Neuronal stem cell (in vitro differentiated cells): ENCODE data around the gene GSAP.

Source experiments
- DNase-seq: peaks from one replicate; pipeline ENCODE4 v3.0.0-alpha.2; 2013; ENCODE audit warnings: low spot score
- H2AFZ ChIP-seq: one replicate; pipeline ENCODE4 v1.6.1; 2013; ENCODE audit warnings: mild to moderate bottlenecking, low read length, inconsistent platforms
- H2AK5ac ChIP-seq: 2 replicates; pipeline ENCODE4 v1.6.1; 2013; ENCODE audit warnings: low read depth, mild to moderate bottlenecking, inconsistent platforms, low read length, moderate library complexity, mixed read lengths
- H2BK120ac ChIP-seq: 2 replicates; pipeline ENCODE4 v1.6.1; 2013; ENCODE audit warnings: low read depth, mild to moderate bottlenecking, inconsistent platforms, low read length, moderate library complexity, mixed read lengths
- H2BK12ac ChIP-seq: one replicate; pipeline ENCODE4 v1.6.1; 2013; ENCODE audit warnings: low read length, inconsistent platforms
- H2BK15ac ChIP-seq: 2 replicates; pipeline ENCODE4 v1.6.1; 2013; ENCODE audit warnings: mild to moderate bottlenecking, low read length, inconsistent platforms, mixed read lengths
- H2BK5ac ChIP-seq: one replicate; pipeline ENCODE4 v1.6.1; 2013; ENCODE audit warnings: inconsistent platforms, mild to moderate bottlenecking, low read length, moderate library complexity
- H3K14ac ChIP-seq: one replicate; pipeline ENCODE4 v1.6.1; 2013; ENCODE audit warnings: low read length, inconsistent platforms
- H3K18ac ChIP-seq: 2 replicates; pipeline ENCODE4 v1.6.1; 2013; ENCODE audit warnings: low read length, inconsistent platforms
- H3K23ac ChIP-seq: 2 replicates; pipeline ENCODE4 v1.6.1; 2013; ENCODE audit warnings: low read depth, mild to moderate bottlenecking, mixed read lengths, low read length, inconsistent platforms; ENCODE audit not compliant: poor library complexity
- H3K27ac ChIP-seq: replicated peaks from 3 replicates; pipeline ENCODE4 v1.5.1; 2013; ENCODE audit warnings: low read length, inconsistent platforms
- H3K27me3 ChIP-seq, 3 experiments: 2 replicates each; pipeline ENCODE4 v1.6.1; 2013; ENCODE audit warnings: low read length in 3 of 3, mild to moderate bottlenecking in 2 of 3, inconsistent platforms in 1 of 3, low read depth in 1 of 3, mixed read lengths in 1 of 3, moderate library complexity in 1 of 3; ENCODE audit not compliant: control insufficient read depth in 3 of 3, insufficient read depth in 3 of 3
- H3K36me3 ChIP-seq, 2 donors: replicated peaks in 1 of 2; 2 replicates each; pipeline ENCODE4 v1.6.1; 2013; ENCODE audit warnings: low read length in 2 of 2; ENCODE audit not compliant: control insufficient read depth in 2 of 2, insufficient read depth in 2 of 2
- H3K4ac ChIP-seq: 2 replicates; pipeline ENCODE4 v1.6.1; 2013; ENCODE audit warnings: inconsistent platforms, mild to moderate bottlenecking, low read length, moderate library complexity
- H3K4me1 ChIP-seq, 2 donors: 1 replicate in 1 of 2; 2 replicates in 1 of 2; pipeline ENCODE4 v1.6.1; 2013; ENCODE audit warnings: low read length in 2 of 2, low read depth in 1 of 2; ENCODE audit not compliant: control insufficient read depth in 2 of 2, insufficient read depth in 1 of 2
- H3K4me2 ChIP-seq: one replicate; pipeline ENCODE4 v1.6.1; 2013; ENCODE audit warnings: mild to moderate bottlenecking, low read length, inconsistent platforms; ENCODE audit not compliant: insufficient read depth, poor library complexity, severe bottlenecking
- H3K4me3 ChIP-seq, 2 donors: 2 replicates each; pipeline ENCODE4 v1.5.1; 2013; ENCODE audit warnings: low read length in 2 of 2, mild to moderate bottlenecking in 2 of 2, inconsistent platforms in 1 of 2, moderate library complexity in 1 of 2
- H3K79me1 ChIP-seq: one replicate; pipeline ENCODE4 v1.6.1; 2013; ENCODE audit warnings: low read depth, mild to moderate bottlenecking, inconsistent platforms, low read length, moderate library complexity
- H3K9ac ChIP-seq: one replicate; pipeline ENCODE4 v1.6.1; 2013; ENCODE audit warnings: mild to moderate bottlenecking, low read depth, low read length, inconsistent platforms; ENCODE audit not compliant: poor library complexity
- H3K9me3 ChIP-seq, 2 donors: replicated peaks in 1 of 2; 2 replicates each; pipeline versions ENCODE3 to v1.6.1; 2013; ENCODE audit warnings: low read length in 2 of 2, mild to moderate bottlenecking in 2 of 2, inconsistent platforms in 1 of 2, low read depth in 1 of 2, mixed read lengths in 1 of 2, moderate library complexity in 1 of 2; ENCODE audit not compliant: control insufficient read depth in 2 of 2, insufficient read depth in 1 of 2
- H4K8ac ChIP-seq: one replicate; pipeline ENCODE4 v1.6.1; 2013; ENCODE audit warnings: low read depth, mild to moderate bottlenecking, inconsistent platforms, low read length, moderate library complexity
- H4K91ac ChIP-seq: one replicate; pipeline ENCODE4 v1.6.1; 2013; ENCODE audit warnings: low read length, low read depth, mild to moderate bottlenecking, inconsistent platforms; ENCODE audit not compliant: poor library complexity
- WGBS, 2 donors: extraction: QIAGEN DNeasy Blood & Tissue Kit; methylation state at CpG; one replicate each; pipeline ENCODE4 v1.1.7; 2013; ENCODE audit warnings: missing lambda C conversion rate in 2 of 2, mixed read lengths in 1 of 2; ENCODE audit not compliant: insufficient read length in 2 of 2, insufficient replicate concordance in 1 of 2; ENCODE audit errors: extremely low coverage in 2 of 2; 5-methylcytosine and 5-hydroxymethylcytosine counted together

The GSAP gene

GRCh38 chr7:77419102-77419501, 3.0 kb upstream of the GSAP start:
- Histone ChIP-seq H3K23ac (no peak overlapping the region), H3K14ac (no peak overlapping the region), H3K4me3 (no peak overlapping the region), H2AFZ (no peak overlapping the region), H3K79me1 (no peaks in the 10 kb centered on the region), H3K18ac (no peak overlapping the region), H3K4me2 (no peak overlapping the region), H2BK15ac (no peak overlapping the region), H3K36me3 (no peaks in the 10 kb centered on the region), H2BK120ac (no peak overlapping the region), H4K8ac (no peak overlapping the region), H3K27ac (no peak overlapping the region), H2AK5ac (no peak overlapping the region), H3K9ac (no peak overlapping the region), H3K4me1 (peaks cover 1 to 5% of the 10 kb centered on the region in 2 donors), H4K91ac (no peak overlapping the region), H3K4ac (no peak overlapping the region), H3K9me3 (no peaks in the 10 kb centered on the region), H2BK12ac (no peak overlapping the region), H3K27me3 (peaks cover 0 to 15% (median 0%) of the 10 kb centered on the region in 3 experiments), H2BK5ac (no peak overlapping the region)
- DNase-seq, result no peak
- no CpG with 5 or more reads among the region's 4 CpGs for WGBS, 2 donors

- Histone ChIP-seq H3K14ac (no peak overlapping the region), H3K18ac (no peak overlapping the region), H3K27me3 (peaks cover 0 to 15% (median 0%) of the 10 kb centered on the region in 3 experiments), H4K8ac (no peak overlapping the region), H3K4me1 (peaks cover 5 to 7% of the 10 kb centered on the region in 2 donors), H2AFZ (no peak overlapping the region), H3K9ac (no peak overlapping the region), H3K4ac (no peak overlapping the region), H3K36me3 (no peaks in the 10 kb centered on the region), H4K91ac (no peak overlapping the region), H2BK12ac (no peak overlapping the region), H2BK15ac (no peak overlapping the region), H3K79me1 (no peaks in the 10 kb centered on the region), H3K4me2 (no peak overlapping the region), H2BK5ac (no peak overlapping the region), H3K9me3 (no peaks in the 10 kb centered on the region), H3K27ac (no peak overlapping the region), H2AK5ac (no peak overlapping the region), H3K23ac (no peak overlapping the region), H3K4me3 (no peak overlapping the region), H2BK120ac (no peak overlapping the region)
- DNase-seq, result no peak
- no CpG with 5 or more reads among the region's 4 CpGs for WGBS, 2 donors
Observed at GRCh38 chr7:77417801-77418200, 1.7 kb upstream of the GSAP start.

GRCh38 chr7:77416621-77417371, 647 bp upstream of the GSAP start:
- Histone ChIP-seq H2BK15ac (peak overlapping the region; percentile 84), H2BK120ac (no peak overlapping the region), H3K14ac (no peak overlapping the region), H2BK12ac (no peak overlapping the region), H4K8ac (no peak overlapping the region), H3K9ac (no peak overlapping the region), H3K27me3 (peaks cover 0 to 15% (median 0%) of the 10 kb centered on the region in 3 experiments), H3K4ac (no peak overlapping the region), H3K18ac (peak overlapping the region; percentile 95), H3K4me3 (peak overlapping the region in 1 of 2 donors; percentile 89), H3K36me3 (no peaks in the 10 kb centered on the region), H4K91ac (no peak overlapping the region), H3K79me1 (no peaks in the 10 kb centered on the region), H2AK5ac (no peak overlapping the region), H3K4me2 (peak overlapping the region; percentile 84), H3K4me1 (peaks cover 5 to 7% of the 10 kb centered on the region in 2 donors), H2AFZ (no peak overlapping the region), H3K27ac (no peak overlapping the region), H2BK5ac (no peak overlapping the region), H3K9me3 (no peaks in the 10 kb centered on the region), H3K23ac (no peak overlapping the region)
- DNase-seq, result no peak
- no CpG with 5 or more reads among the region's 20 CpGs for WGBS, 2 donors

GRCh38 chr7:77415476-77415822, 700 bp downstream of the GSAP start:
- Histone ChIP-seq H3K23ac (no peak overlapping the region), H2AK5ac (no peak overlapping the region), H3K27me3 (peaks cover 0 to 15% (median 0%) of the 10 kb centered on the region in 3 experiments), H3K27ac (no peak overlapping the region), H2BK120ac (no peak overlapping the region), H2BK5ac (peak overlapping the region; percentile 42), H3K9me3 (no peaks in the 10 kb centered on the region), H3K4me1 (peaks cover 4 to 7% of the 10 kb centered on the region in 2 donors), H3K4me2 (peak overlapping the region; percentile 84), H4K91ac (no peak overlapping the region), H3K9ac (peak overlapping the region; percentile 87), H4K8ac (no peak overlapping the region), H3K36me3 (no peaks in the 10 kb centered on the region), H2AFZ (peak overlapping the region; percentile 41), H3K4me3 (peak overlapping the region in 1 of 2 donors; percentile 89), H3K4ac (no peak overlapping the region), H3K14ac (no peak overlapping the region), H2BK12ac (no peak overlapping the region), H3K79me1 (no peaks in the 10 kb centered on the region), H3K18ac (peak overlapping the region; percentile 95), H2BK15ac (peak overlapping the region; percentile 84)
- DNase-seq, result no peak
- no CpG with 5 or more reads among the region's 25 CpGs for WGBS, 2 donors
